Stimulated activated CD8-positive, alpha-beta memory T cell treated with anti-CD3 and anti-CD28 coated beads, Interleukin-4, amount 100 ng/mL, for 1 hour (primary cell): ENCODE data around the gene ATP6V0E1.
A peak's percentile ranks its signal among the peaks of the same experiment; 100 is the strongest.

Experiments
- DNase-seq, 2 donors: peaks; one replicate each; pipeline ENCODE4 v3.0.0-alpha.2; 2020; ENCODE audit warnings: low read depth in 2 of 2, low spot score in 1 of 2

ATP6V0E1 gene

GRCh38 chr5:172956228-172956627 lies 27.3 kb upstream of the ATP6V0E1 start:
- DNase-seq = no peak

GRCh38 chr5:172956936-172957335 lies 26.6 kb upstream of the ATP6V0E1 start:
- no peak for DNase-seq

- no peak for DNase-seq
Measured at GRCh38 chr5:172957458-172957857, 26.1 kb upstream of the ATP6V0E1 start.

- peak; percentile 33 to 50 for DNase-seq
Measured at GRCh38 chr5:172958331-172959046, 25.1 kb upstream of the ATP6V0E1 start.

- no peak for DNase-seq
Measured at GRCh38 chr5:172959824-172960799, 23.5 kb upstream of the ATP6V0E1 start.

- no peak for DNase-seq
Measured at GRCh38 chr5:172969921-172970320, 13.7 kb upstream of the ATP6V0E1 start.

- DNase-seq = no peak
Measured at GRCh38 chr5:172971482-172971881, 12.1 kb upstream of the ATP6V0E1 start.

- no peak for DNase-seq
Measured at GRCh38 chr5:172972552-172972951, 11.0 kb upstream of the ATP6V0E1 start.

- DNase-seq = no peak
Measured at GRCh38 chr5:172973127-172973916, 10.2 kb upstream of the ATP6V0E1 start.

- no peak for DNase-seq
Measured at GRCh38 chr5:172973931-172974330, 9.6 kb upstream of the ATP6V0E1 start.

- DNase-seq = no peak
Measured at GRCh38 chr5:172975289-172975688, 8.3 kb upstream of the ATP6V0E1 start.

- no peak for DNase-seq
Measured at GRCh38 chr5:172979778-172980177, 3.8 kb upstream of the ATP6V0E1 start.

- no peak for DNase-seq
Measured at GRCh38 chr5:172981931-172982330, 1.6 kb upstream of the ATP6V0E1 start.

GRCh38 chr5:172984244-172984953 lies 828 bp downstream of the ATP6V0E1 start:
- peak; percentile 43 to 50 for DNase-seq

- no peak for DNase-seq
Measured at GRCh38 chr5:172985596-172985995, 2.0 kb downstream of the ATP6V0E1 start.

GRCh38 chr5:172988276-172988675 lies 4.7 kb downstream of the ATP6V0E1 start:
- DNase-seq = no peak

- DNase-seq = no peak
Measured at GRCh38 chr5:172990776-172991175, 7.2 kb downstream of the ATP6V0E1 start.

GRCh38 chr5:172994405-172994804 lies 10.8 kb downstream of the ATP6V0E1 start:
- DNase-seq = no peak

GRCh38 chr5:172999372-172999973 lies 15.9 kb downstream of the ATP6V0E1 start:
- no peak for DNase-seq

GRCh38 chr5:172999974-173000373 lies 16.4 kb downstream of the ATP6V0E1 start:
- no peak for DNase-seq
